ENCODE measurements around the gene FXYD6.

- TF ChIP-seq REST (IDR thresholded peaks at IDR 0.05; ENCODE audit: insufficient read depth in 1 of 2, low read depth in 2 of 2, low read length in 1 of 2) (no peak), CTCF (IDR thresholded peaks at IDR 0.05) (no peak), TCF7L2 (IDR thresholded peaks at IDR 0.05; ENCODE audit: low read depth, low read length) (no peak), SIN3A (IDR thresholded peaks at IDR 0.05; ENCODE audit: borderline replicate concordance, insufficient read depth, low read depth, low read length) (no peak), POLR2AphosphoS5 (IDR thresholded peaks at IDR 0.05; ENCODE audit: low read depth, low read length) (no peak)
Measured at GRCh38 chr11:117808784-117809183, 67.7 kb downstream of the FXYD6 start.

Data from Panc1 (cell line).